Mesenteric fat pad (tissue), 1 donor: ENCODE results near the gene TMEM50A. TPM values are rescaled to one million over a fixed set of nuclear protein-coding genes. Genes with fewer than 3 reads are reported as not detected.
"Not testable (repeated sequence)": the region's sequence is repeated elsewhere in the genome, so short reads cannot be mapped to it uniquely, and the experiment has no call there.

Experiments
- DNase-seq: peaks from one replicate; pipeline ENCODE4 v3.0.0-alpha.2; 2020; ENCODE audit warnings: low spot score
- long read RNA-seq: library from polyadenylated mRNA; unstranded; transcript quantifications from one replicate; pipeline ENCODE4 v2.0.0, GENCODE V29; 2020
- total RNA-seq: library from RNA; stranded (reverse); fragmentation: NEBNext Ultra II Directional; extraction: Animal tissue kit (Norgen Biotek cat#: 25700); gene quantifications from one replicate; pipeline ENCODE4 v1.2.1, GENCODE V29; 2021
- donor health status: DM: yes; HTN: yes; CAD: no.

The TMEM50A gene
- 113 TPM for total RNA-seq
- long read RNA-seq, transcript TMEM50A-206 (6 exons, 776 nt), result minor isoform, 6 of 139 reads
- long read RNA-seq, transcript TMEM50A-201 (7 exons, 2,683 nt), result major isoform, 112 of 139 reads
- long read RNA-seq, partial matches to known transcripts, result 8 of 139 reads
- long read RNA-seq, other reads (novel, unspliced or antisense), result 13 of 139 reads

GRCh38 chr1:25338188-25338981, at the start of gene TMEM50A:
TMEM50A (plus strand) TSS chr1:25338334; CDS start chr1:25340487, 2,153 bp downstream.
- DNase-seq, result peak; percentile 95

- DNase-seq, result not testable (repeated sequence)
These were observed 49.5 kb upstream of the TMEM50A start for GRCh38 chr1:25288573-25289101.

GRCh38 chr1:25290043-25290442, 48.1 kb upstream of the TMEM50A start:
- not testable (repeated sequence) for DNase-seq

DNA sequence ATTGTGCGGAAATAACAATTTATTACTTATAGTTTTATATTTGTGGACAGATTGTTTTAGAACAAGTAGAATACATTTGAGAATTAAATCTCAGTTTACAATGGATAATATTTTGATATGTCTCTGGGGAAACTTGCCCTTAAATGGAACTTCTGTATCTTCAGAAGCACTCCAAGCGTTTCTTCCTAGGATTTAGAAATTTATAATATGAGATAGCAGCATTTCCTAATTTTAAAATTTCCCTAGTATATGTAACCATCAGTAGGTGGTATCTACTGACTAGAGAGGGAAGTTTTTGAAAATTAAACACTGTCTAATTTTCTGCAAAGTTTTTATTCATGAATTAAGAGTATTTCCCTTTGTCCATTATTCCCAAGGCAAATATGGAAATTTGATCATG, 44.7 kb upstream of the TMEM50A start:
- DNase-seq, result not testable (repeated sequence)

GRCh38 chr1:25294889-25295826, 43.0 kb upstream of the TMEM50A start:
- DNase-seq, result peak; percentile 1

- not testable (repeated sequence) for DNase-seq
These were observed 41.6 kb upstream of the TMEM50A start for GRCh38 chr1:25296501-25296900.

GRCh38 chr1:25300729-25301128, 37.4 kb upstream of the TMEM50A start:
- DNase-seq, result not testable (repeated sequence)

- DNase-seq, result not testable (repeated sequence)
These were observed 35.8 kb upstream of the TMEM50A start for GRCh38 chr1:25302330-25302729.

GRCh38 chr1:25304936-25305335, 33.2 kb upstream of the TMEM50A start:
- DNase-seq, result not testable (repeated sequence)

GRCh38 chr1:25308168-25308567, 30.0 kb upstream of the TMEM50A start:
- DNase-seq, result not testable (repeated sequence)

GRCh38 chr1:25309085-25309484, 29.0 kb upstream of the TMEM50A start:
- not testable (repeated sequence) for DNase-seq

DNA sequence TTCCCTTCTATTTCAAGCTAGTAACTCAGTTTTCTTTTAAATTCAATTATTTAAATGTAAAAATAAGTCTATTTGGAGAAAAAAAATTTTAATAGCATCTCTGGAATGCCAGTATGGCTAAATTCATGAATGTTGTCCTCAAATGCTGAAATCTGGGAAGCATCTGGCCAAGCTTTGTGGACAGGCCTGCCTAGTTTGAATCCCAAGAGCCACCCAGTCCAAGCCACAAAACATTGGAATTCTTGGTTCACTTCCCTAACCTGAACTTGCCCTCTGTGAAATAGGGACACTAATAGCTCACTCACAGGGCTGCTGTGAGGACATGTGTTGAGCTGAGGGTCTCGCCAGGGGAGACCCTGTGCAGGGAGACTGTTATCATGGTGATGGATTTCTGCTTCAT, 28.6 kb upstream of the TMEM50A start:
- not testable (repeated sequence) for DNase-seq

DNA sequence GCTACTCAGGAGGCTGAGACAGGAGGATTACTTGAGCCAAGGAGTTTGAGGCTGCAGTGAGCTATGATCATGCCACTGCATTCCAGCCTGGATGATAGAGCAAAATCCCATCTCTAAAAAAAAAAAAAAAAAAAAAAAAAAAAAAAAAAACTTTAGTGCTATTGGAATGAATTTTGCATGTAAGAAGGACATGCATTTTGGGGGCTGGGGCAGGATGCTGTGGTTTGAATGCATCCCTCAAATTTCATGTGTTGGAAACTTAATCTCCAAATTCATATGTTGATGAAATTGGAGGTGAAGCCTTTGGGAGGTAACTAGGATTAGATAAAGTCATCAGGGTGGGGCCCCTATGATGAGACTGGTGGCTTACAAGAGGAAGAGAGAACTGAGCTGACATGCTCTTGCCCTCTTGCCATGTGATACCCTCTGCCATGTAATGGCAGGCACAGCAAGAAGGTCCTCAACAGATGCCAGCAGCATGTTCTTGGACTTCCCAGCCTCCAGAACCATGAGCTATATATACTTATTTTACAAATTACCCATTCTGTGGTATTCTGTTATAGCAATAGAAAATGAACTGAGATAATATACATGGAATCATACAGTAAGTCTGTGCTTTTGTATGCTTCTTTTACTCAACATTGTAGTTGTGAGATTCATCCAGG, 25.2 kb upstream of the TMEM50A start:
- not testable (repeated sequence) for DNase-seq

DNA sequence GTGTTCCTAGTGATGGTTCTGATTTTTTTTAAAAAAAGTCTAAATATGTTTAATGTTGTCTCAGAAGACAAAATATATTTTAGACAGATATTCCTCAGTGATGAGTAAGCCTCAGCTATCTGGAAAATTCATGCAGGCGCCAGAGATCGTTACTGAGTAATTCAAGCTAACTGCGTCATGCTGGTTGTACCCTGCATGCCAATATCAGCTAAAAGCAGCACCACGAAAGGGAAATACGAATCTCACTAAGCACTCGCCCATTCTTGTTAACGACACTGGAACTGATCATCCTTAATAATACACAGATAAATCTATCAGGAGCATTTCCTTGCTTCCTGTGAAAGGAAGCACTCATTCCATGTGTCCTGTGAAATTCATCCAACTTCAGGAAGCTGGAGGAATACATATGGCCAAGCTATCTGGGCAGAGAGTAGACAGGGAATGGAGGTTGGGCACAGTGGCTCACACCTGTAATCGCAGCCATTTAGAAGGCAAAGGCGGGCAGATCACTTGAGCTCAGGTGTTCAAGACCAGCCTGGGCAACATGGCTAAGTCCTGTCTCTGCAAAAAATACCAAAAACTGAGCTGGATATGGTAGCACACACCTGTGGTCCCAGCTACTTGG, 17.7 kb upstream of the TMEM50A start:
- not testable (repeated sequence) for DNase-seq

DNA sequence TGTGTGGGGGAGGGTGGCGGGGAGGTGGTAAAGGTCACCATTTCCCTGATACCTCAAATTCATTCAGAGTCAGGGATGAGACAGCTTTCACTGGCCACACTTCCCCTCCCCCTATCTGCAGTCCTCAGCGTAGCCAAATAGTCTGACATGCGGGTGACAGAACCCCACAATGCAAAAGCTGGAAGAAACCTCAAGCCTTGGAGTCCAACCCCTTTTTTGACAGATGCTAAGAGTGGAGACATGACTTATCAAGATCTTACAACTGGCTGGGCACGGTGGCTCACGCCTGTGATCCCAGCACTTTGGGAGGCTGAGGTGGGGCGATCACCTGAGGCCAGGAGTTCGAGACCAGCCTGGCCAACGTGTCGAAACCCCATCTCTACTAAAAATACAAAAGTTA, 16.0 kb upstream of the TMEM50A start:
- DNase-seq, result not testable (repeated sequence)

GRCh38 chr1:25324407-25324806, 13.7 kb upstream of the TMEM50A start:
- DNase-seq, result not testable (repeated sequence)

DNA sequence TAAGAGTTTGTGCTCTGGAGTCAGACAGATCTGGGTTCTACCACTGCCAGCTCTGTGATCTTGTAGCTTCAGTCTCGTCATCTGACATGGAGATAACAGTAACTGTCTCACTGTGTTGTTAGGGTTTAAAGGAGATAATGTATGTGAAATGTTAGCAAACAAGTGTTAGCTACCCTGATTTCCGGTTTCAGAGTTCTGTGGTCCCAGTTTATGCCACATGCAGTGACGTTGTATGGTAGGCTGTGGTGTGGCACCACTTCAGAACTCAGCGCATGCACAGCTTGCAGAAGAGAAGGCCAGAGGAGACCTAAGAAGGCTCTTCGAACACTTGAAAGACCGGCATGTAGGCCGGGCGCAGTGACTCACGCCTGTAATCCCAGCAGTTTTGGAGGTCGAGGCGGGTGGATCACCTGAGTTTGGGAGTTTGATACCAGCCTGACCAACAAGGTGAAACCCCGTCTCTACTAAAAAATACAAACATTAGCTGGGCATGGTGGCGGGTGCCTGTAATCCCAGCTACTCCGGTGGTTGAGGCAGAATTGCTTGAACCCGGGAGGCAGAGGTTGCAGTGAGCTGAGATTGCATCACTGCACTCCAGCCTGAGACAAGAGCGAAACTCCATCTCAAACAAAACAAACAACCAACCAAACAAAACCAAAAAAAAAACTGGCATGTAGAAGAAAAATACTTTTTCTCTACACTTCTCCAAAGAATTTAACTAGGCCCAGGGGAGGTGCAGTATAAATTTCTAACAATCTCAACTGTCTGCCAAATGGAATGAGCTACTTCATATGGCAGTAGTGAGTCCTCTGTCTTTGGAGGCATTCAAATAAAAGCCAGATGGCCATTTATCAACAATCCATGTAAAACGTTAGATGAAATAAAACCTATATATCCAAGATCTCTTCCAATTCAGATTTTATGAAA, 10.0 kb upstream of the TMEM50A start:
- DNase-seq, result not testable (repeated sequence)

- DNase-seq, result not testable (repeated sequence)
These were observed 9.3 kb upstream of the TMEM50A start for GRCh38 chr1:25328791-25329185.

- not testable (repeated sequence) for DNase-seq
These were observed 8.8 kb upstream of the TMEM50A start for GRCh38 chr1:25329336-25329735.
